ENCODE measurements around the gene SHC2. TPM values are rescaled to one million over a fixed set of nuclear protein-coding genes. Genes with fewer than 3 reads are reported as not detected.

The SHC2 gene
- total and polyA plus RNA-seq, 2 of the 13 experiments (the other 11 are each of a cell fraction or from before 2014, with no cell fraction given) = 9.0 to 18.3 TPM

DNA sequence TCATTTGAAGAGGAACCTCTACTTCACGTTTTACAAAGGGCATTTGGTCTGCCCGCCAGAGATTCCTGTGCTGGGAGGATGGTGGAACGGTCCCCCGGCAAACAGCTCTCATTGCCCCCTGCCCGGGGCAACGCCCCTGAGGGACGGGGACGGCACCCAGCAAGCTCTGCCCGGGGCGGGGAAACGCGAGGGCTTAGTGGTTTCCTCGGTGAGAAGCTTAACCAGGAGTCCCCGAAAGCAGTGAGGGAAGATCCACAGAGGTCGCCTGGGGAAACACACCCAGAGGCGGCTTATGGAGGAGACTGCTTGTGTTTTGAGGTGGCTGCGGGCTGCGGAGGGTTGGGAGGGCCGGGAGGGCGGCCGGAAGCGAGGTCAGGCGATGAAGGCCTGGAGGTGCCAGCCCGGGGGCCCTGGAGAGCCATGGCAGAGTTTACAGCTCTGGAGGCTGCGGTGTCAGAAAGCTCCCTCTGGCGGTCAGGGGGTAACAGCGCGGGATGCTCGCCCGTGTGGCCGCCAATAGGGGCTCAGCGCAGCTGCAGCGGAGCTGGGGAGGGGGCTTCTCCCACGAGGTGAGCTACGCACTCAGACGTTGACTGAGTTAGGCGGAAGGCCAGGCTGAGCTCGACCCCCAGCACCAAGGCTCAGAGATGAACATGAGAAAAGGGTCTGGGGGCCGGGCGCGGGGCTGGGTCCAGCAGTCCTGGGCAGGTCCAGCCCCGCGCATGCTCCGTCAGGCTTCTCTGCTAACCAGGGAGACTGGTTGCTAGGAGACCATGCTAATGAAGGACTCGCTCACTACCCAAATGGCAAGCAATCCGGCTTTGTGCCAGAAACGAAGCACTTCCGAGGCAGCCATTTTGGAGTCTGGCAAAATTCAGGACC lies 45.8 kb upstream of the SHC2 start (continued):
- TF ChIP-seq, protein P1, sequence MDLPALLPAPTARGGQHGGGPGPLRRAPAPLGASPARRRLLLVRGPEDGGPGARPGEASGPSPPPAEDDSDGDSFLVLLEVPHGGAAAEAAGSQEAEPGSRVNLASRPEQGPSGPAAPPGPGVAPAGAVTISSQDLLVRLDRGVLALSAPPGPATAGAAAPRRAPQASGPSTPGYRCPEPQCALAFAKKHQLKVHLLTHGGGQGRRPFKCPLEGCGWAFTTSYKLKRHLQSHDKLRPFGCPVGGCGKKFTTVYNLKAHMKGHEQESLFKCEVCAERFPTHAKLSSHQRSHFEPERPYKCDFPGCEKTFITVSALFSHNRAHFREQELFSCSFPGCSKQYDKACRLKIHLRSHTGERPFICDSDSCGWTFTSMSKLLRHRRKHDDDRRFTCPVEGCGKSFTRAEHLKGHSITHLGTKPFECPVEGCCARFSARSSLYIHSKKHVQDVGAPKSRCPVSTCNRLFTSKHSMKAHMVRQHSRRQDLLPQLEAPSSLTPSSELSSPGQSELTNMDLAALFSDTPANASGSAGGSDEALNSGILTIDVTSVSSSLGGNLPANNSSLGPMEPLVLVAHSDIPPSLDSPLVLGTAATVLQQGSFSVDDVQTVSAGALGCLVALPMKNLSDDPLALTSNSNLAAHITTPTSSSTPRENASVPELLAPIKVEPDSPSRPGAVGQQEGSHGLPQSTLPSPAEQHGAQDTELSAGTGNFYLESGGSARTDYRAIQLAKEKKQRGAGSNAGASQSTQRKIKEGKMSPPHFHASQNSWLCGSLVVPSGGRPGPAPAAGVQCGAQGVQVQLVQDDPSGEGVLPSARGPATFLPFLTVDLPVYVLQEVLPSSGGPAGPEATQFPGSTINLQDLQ (CRISPR knock-in tag; IDR thresholded peaks at IDR 0.05) = no peak
- TF ChIP-seq, protein P2, sequence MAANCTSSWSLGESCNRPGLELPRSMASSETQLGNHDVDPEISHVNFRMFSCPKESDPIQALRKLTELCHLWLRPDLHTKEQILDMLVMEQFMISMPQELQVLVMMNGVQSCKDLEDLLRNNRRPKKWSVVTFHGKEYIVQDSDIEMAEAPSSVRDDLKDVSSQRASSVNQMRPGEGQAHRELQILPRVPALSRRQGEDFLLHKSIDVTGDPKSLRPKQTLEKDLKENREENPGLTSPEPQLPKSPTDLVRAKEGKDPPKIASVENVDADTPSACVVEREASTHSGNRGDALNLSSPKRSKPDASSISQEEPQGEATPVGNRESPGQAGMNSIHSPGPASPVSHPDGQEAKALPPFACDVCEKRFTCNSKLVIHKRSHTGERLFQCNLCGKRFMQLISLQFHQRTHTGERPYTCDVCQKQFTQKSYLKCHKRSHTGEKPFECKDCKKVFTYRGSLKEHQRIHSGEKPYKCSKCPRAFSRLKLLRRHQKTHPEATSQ (CRISPR knock-in tag; IDR thresholded peaks at IDR 0.05; ENCODE audit: borderline replicate concordance) = no peak
- TF ChIP-seq REXO4 (CRISPR knock-in tag; IDR thresholded peaks at IDR 0.05; ENCODE audit: borderline replicate concordance) (no peak), ZNF337 (CRISPR knock-in tag; IDR thresholded peaks at IDR 0.05; ENCODE audit: borderline replicate concordance, low read depth) (no peak; the same call in 1 of the 2 replicates), PHF21A (CRISPR knock-in tag; IDR thresholded peaks at IDR 0.05) (peak; percentile 14; the same call in 1 of the 2 replicates), PAWR (CRISPR knock-in tag; IDR thresholded peaks at IDR 0.05; ENCODE audit: borderline replicate concordance) (no peak), NFATC3 (CRISPR knock-in tag; IDR thresholded peaks at IDR 0.05) (no peak), ZNF468 (CRISPR knock-in tag; IDR thresholded peaks at IDR 0.05) (no peak), ZNF20 (CRISPR knock-in tag; IDR thresholded peaks at IDR 0.05) (no peak), YY1 (IDR thresholded peaks at IDR 0.05; ENCODE audit: insufficient read depth, insufficient replicate concordance, low read depth, low read length) (no peak), FOXP1 (IDR thresholded peaks at IDR 0.05) (no peak), FOXP1 (CRISPR knock-in tag; IDR thresholded peaks at IDR 0.05) (0 out of 2 replicates have a peak, but pooled peaks have one; percentile 30), PAX8 (CRISPR knock-in tag; IDR thresholded peaks at IDR 0.05; ENCODE audit: borderline replicate concordance) (no peak)
- TF ChIP-seq, protein P3, sequence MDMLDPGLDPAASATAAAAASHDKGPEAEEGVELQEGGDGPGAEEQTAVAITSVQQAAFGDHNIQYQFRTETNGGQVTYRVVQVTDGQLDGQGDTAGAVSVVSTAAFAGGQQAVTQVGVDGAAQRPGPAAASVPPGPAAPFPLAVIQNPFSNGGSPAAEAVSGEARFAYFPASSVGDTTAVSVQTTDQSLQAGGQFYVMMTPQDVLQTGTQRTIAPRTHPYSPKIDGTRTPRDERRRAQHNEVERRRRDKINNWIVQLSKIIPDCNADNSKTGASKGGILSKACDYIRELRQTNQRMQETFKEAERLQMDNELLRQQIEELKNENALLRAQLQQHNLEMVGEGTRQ (IDR thresholded peaks at IDR 0.05; ENCODE audit: low read depth, low read length) = no peak
- TF ChIP-seq, protein P3 (CRISPR knock-in tag; IDR thresholded peaks at IDR 0.05; ENCODE audit: borderline replicate concordance) = no peak
- TF ChIP-seq, protein P4, sequence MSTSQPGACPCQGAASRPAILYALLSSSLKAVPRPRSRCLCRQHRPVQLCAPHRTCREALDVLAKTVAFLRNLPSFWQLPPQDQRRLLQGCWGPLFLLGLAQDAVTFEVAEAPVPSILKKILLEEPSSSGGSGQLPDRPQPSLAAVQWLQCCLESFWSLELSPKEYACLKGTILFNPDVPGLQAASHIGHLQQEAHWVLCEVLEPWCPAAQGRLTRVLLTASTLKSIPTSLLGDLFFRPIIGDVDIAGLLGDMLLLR (CRISPR knock-in tag; IDR thresholded peaks at IDR 0.05) = no peak
- TF ChIP-seq, protein P5, sequence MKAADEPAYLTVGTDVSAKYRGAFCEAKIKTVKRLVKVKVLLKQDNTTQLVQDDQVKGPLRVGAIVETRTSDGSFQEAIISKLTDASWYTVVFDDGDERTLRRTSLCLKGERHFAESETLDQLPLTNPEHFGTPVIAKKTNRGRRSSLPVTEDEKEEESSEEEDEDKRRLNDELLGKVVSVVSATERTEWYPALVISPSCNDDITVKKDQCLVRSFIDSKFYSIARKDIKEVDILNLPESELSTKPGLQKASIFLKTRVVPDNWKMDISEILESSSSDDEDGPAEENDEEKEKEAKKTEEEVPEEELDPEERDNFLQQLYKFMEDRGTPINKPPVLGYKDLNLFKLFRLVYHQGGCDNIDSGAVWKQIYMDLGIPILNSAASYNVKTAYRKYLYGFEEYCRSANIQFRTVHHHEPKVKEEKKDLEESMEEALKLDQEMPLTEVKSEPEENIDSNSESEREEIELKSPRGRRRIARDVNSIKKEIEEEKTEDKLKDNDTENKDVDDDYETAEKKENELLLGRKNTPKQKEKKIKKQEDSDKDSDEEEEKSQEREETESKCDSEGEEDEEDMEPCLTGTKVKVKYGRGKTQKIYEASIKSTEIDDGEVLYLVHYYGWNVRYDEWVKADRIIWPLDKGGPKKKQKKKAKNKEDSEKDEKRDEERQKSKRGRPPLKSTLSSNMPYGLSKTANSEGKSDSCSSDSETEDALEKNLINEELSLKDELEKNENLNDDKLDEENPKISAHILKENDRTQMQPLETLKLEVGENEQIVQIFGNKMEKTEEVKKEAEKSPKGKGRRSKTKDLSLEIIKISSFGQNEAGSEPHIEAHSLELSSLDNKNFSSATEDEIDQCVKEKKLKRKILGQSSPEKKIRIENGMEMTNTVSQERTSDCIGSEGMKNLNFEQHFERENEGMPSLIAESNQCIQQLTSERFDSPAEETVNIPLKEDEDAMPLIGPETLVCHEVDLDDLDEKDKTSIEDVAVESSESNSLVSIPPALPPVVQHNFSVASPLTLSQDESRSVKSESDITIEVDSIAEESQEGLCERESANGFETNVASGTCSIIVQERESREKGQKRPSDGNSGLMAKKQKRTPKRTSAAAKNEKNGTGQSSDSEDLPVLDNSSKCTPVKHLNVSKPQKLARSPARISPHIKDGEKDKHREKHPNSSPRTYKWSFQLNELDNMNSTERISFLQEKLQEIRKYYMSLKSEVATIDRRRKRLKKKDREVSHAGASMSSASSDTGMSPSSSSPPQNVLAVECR (CRISPR knock-in tag; IDR thresholded peaks at IDR 0.05; ENCODE audit: borderline replicate concordance) = peak; percentile 52; the same call in 1 of the 2 replicates
